Neural crest cell (in vitro differentiated cells): Measurements from ENCODE around the gene ROBO3. TPM values are rescaled to one million over a fixed set of nuclear protein-coding genes. Genes with fewer than 3 reads are reported as not detected.

Source experiments
- DNase-seq: peaks from one replicate; pipeline ENCODE4 v3.0.0; 2021; ENCODE audit warnings: low read depth, mixed read lengths, low spot score
- H3K27ac Mint-ChIP-seq: one replicate; pipeline ENCODE4 v1.8.0; 2021; ENCODE audit warnings: mild to moderate bottlenecking, mixed read lengths; ENCODE audit not compliant: unreplicated experiment
- H3K27me3 Mint-ChIP-seq: 2 replicates; pipeline ENCODE4 v1.8.0; 2021; ENCODE audit warnings: low read depth, mild to moderate bottlenecking, mixed read lengths
- H3K36me3 Mint-ChIP-seq: 2 replicates; pipeline ENCODE4 v1.8.0; 2021; ENCODE audit warnings: low read depth, mild to moderate bottlenecking, mixed read lengths
- H3K4me1 Mint-ChIP-seq: 2 replicates; pipeline ENCODE4 v1.8.0; 2021; ENCODE audit warnings: mixed read lengths
- H3K4me3 Mint-ChIP-seq: one replicate; pipeline ENCODE4 v1.8.0; 2021; ENCODE audit warnings: mild to moderate bottlenecking, mixed read lengths
- H3K9me3 Mint-ChIP-seq: 2 replicates; pipeline ENCODE4 v1.8.0; 2021; ENCODE audit warnings: mixed read lengths
- CTCF ChIP-seq: fragments of 200-600 bp; sonication (generic); conservative IDR thresholded peaks from 2 replicates; pipeline ENCODE4 v1.5.0; 2021; ENCODE audit warnings: antibody characterized with exemption, mild to moderate bottlenecking
- total RNA-seq: library from RNA; stranded (reverse); gene quantifications from 2 replicates; pipeline ENCODE4 v1.2.1, GENCODE V29; 2021

Gene ROBO3
- total RNA-seq, 1 donor from 2014 or later: 19.7 TPM

GRCh38 chr11:124928942-124929665 lies 63.9 kb downstream of the ROBO3 start:
- Mint-ChIP-seq H3K4me1 (no peaks in the 10 kb centered on the region), H3K4me3 (no peak overlapping the region), H3K27ac (no peak overlapping the region), H3K9me3 (no peaks in the 10 kb centered on the region), H3K27me3 (no peaks in the 10 kb centered on the region), H3K36me3 (no peaks in the 10 kb centered on the region)
- no peak for TF ChIP-seq CTCF
- no peak for DNase-seq

- H3K27ac Mint-ChIP-seq: no peak overlapping the region
- peaks cover 1% of the 10 kb centered on the region for H3K27me3 Mint-ChIP-seq
- DNase-seq: no peak
- no peaks in the 10 kb centered on the region for H3K4me1 Mint-ChIP-seq
- no peaks in the 10 kb centered on the region for H3K9me3 Mint-ChIP-seq
- no peak overlapping the region for H3K4me3 Mint-ChIP-seq
- no peak for TF ChIP-seq CTCF
- no peaks in the 10 kb centered on the region for H3K36me3 Mint-ChIP-seq
Observed at GRCh38 chr11:124930799-124931198, 65.6 kb downstream of the ROBO3 start.

Other genes starting within 250 kb of the ROBO3 start
- gene TBRG1, start 242.6 kb upstream of the ROBO3 start, total RNA-seq: 23.0 and 27.3 TPM in 2 replicates
- 5.3 and 5.9 TPM in 2 replicates for gene SIAE, start 191.7 kb upstream of the ROBO3 start, total RNA-seq
- 18.2 and 19.1 TPM in 2 replicates for gene SPA17, start 191.5 kb upstream of the ROBO3 start, total RNA-seq
- 30.3 and 30.7 TPM in 2 replicates for gene NRGN, start 125.5 kb upstream of the ROBO3 start, total RNA-seq
- gene VSIG2, start 113.2 kb upstream of the ROBO3 start, total RNA-seq: not detected in 2 replicates
- 0.96 and 1.1 TPM in 2 replicates for gene ESAM, start 103.1 kb upstream of the ROBO3 start, total RNA-seq
- 28.7 and 29.0 TPM in 2 replicates for gene MSANTD2, start 65.0 kb upstream of the ROBO3 start, total RNA-seq
- 0.05 and 0.07 TPM in 2 replicates for gene ROBO4, start 32.4 kb downstream of the ROBO3 start, total RNA-seq
- not detected in 2 replicates for gene HEPN1, start 53.8 kb downstream of the ROBO3 start, total RNA-seq
- gene HEPACAM, start 70.6 kb downstream of the ROBO3 start, total RNA-seq: 0.11 TPM in 1 of 2 replicates, not detected in the other
- gene CCDC15, start 88.8 kb downstream of the ROBO3 start, total RNA-seq: 6.1 and 7.1 TPM in 2 replicates
- gene SLC37A2, start 197.9 kb downstream of the ROBO3 start, total RNA-seq: 0.98 and 1.2 TPM in 2 replicates
- gene TMEM218, start 246.2 kb downstream of the ROBO3 start, total RNA-seq: 30.4 and 34.6 TPM in 2 replicates